HG03196 (cell line): Measurements from ENCODE around the gene RPL21.
A peak's percentile ranks its signal among the peaks of the same experiment; 100 is the strongest.

Experiments used
- ATAC-seq: cut with Tn5 transposase; IDR thresholded peaks from one replicate; pipeline ENCODE4 v1.9.1; 2021; ENCODE audit not compliant: unreplicated experiment

The RPL21 gene

GRCh38 chr13:27257648-27258253, 6.4 kb downstream of the RPL21 start:
- no peak for ATAC-seq

- ATAC-seq: no peak
Measured at GRCh38 chr13:27258637-27259386, 7.5 kb downstream of the RPL21 start.

- no peak for ATAC-seq
Measured at GRCh38 chr13:27259831-27260230, 8.5 kb downstream of the RPL21 start.

GRCh38 chr13:27261396-27261795, 10.0 kb downstream of the RPL21 start:
- no peak for ATAC-seq

GRCh38 chr13:27263438-27263837, 12.1 kb downstream of the RPL21 start:
- no peak for ATAC-seq

GRCh38 chr13:27264181-27264580, 12.8 kb downstream of the RPL21 start:
- ATAC-seq: no peak

- no peak for ATAC-seq
Measured at GRCh38 chr13:27264648-27265047, 13.3 kb downstream of the RPL21 start.

GRCh38 chr13:27266917-27267316, 15.6 kb downstream of the RPL21 start:
- no peak for ATAC-seq

- no peak for ATAC-seq
Measured at GRCh38 chr13:27267596-27267995, 16.2 kb downstream of the RPL21 start.

GRCh38 chr13:27269114-27269665, 17.8 kb downstream of the RPL21 start:
- no peak for ATAC-seq

- ATAC-seq: peak; percentile 91
Measured at GRCh38 chr13:27270594-27271520, 19.5 kb downstream of the RPL21 start, which contains the start of gene RASL11A. TSS of gene RASL11A (plus strand) at chr13:27270830. CDS start at chr13:27270945, 115 bp downstream.

GRCh38 chr13:27271570-27272096, 20.3 kb downstream of the RPL21 start:
- no peak for ATAC-seq

- no peak for ATAC-seq
Measured at GRCh38 chr13:27273658-27274425, 22.5 kb downstream of the RPL21 start.

- no peak for ATAC-seq
Measured at GRCh38 chr13:27274631-27275030, 23.3 kb downstream of the RPL21 start.

- no peak for ATAC-seq
Measured at GRCh38 chr13:27276188-27276587, 24.8 kb downstream of the RPL21 start.

GRCh38 chr13:27279506-27279905, 28.1 kb downstream of the RPL21 start:
- ATAC-seq: no peak

- ATAC-seq: no peak
Measured at GRCh38 chr13:27280009-27280656, 28.8 kb downstream of the RPL21 start.

GRCh38 chr13:27280841-27281240, 29.5 kb downstream of the RPL21 start:
- ATAC-seq: no peak

- ATAC-seq: no peak
Measured at GRCh38 chr13:27281420-27281819, 30.1 kb downstream of the RPL21 start.
